ENCODE results near the gene SLC12A7.

The SLC12A7 gene

GRCh38 chr5:1155191-1156032 is 43.5 kb upstream of the SLC12A7 start:
- H3K4me1 ChIP-seq (ENCODE audit: control insufficient read depth, insufficient read depth, low read length) = peaks cover 4% of the 10 kb centered on the region
- no peaks in the 10 kb centered on the region for H3K9me3 ChIP-seq (ENCODE audit: control insufficient read depth, low read length)
- H3K4me3 ChIP-seq (ENCODE audit: insufficient read depth, low read depth, low read length) = peak overlapping the region; percentile 10
- 3 to 4% methylated on average over 98 of the region's 98 CpGs for WGBS, 2 experiments
- no peaks in the 10 kb centered on the region for H3K36me3 ChIP-seq (ENCODE audit: control insufficient read depth, insufficient read depth, low read length)
- H3K27ac ChIP-seq (ENCODE audit: insufficient read depth, low read depth, low read length, poor library complexity, severe bottlenecking) = no peak overlapping the region
- peaks cover 47% of the 10 kb centered on the region for H3K27me3 ChIP-seq (ENCODE audit: control insufficient read depth, insufficient read depth, low read length, poor library complexity, severe bottlenecking)

- WGBS, 2 experiments = 85 to 86% methylated on average over 12 of the region's 12 CpGs
- no peaks in the 10 kb centered on the region for H3K9me3 ChIP-seq (ENCODE audit: control insufficient read depth, low read length)
- peaks cover 4% of the 10 kb centered on the region for H3K4me1 ChIP-seq (ENCODE audit: control insufficient read depth, insufficient read depth, low read length)
- no peak overlapping the region for H3K27ac ChIP-seq (ENCODE audit: insufficient read depth, low read depth, low read length, poor library complexity, severe bottlenecking)
- H3K27me3 ChIP-seq (ENCODE audit: control insufficient read depth, insufficient read depth, low read length, poor library complexity, severe bottlenecking) = peaks cover 47% of the 10 kb centered on the region
- no peaks in the 10 kb centered on the region for H3K36me3 ChIP-seq (ENCODE audit: control insufficient read depth, insufficient read depth, low read length)
- no peak overlapping the region for H3K4me3 ChIP-seq (ENCODE audit: insufficient read depth, low read depth, low read length)
These were observed 41.6 kb upstream of the SLC12A7 start for GRCh38 chr5:1153428-1153827.

- peaks cover 47% of the 10 kb centered on the region for H3K27me3 ChIP-seq (ENCODE audit: control insufficient read depth, insufficient read depth, low read length, poor library complexity, severe bottlenecking)
These were observed 41.0 kb upstream of the SLC12A7 start for GRCh38 chr5:1152771-1153282.

GRCh38 chr5:1152156-1152555 is 40.3 kb upstream of the SLC12A7 start:
- no peak overlapping the region for H3K27ac ChIP-seq (ENCODE audit: insufficient read depth, low read depth, low read length, poor library complexity, severe bottlenecking)
- no peaks in the 10 kb centered on the region for H3K36me3 ChIP-seq (ENCODE audit: control insufficient read depth, insufficient read depth, low read length)
- H3K9me3 ChIP-seq (ENCODE audit: control insufficient read depth, low read length) = no peaks in the 10 kb centered on the region
- WGBS, 2 experiments = 83 to 88% methylated on average over 10 of the region's 10 CpGs
- H3K4me3 ChIP-seq (ENCODE audit: insufficient read depth, low read depth, low read length) = no peak overlapping the region
- H3K27me3 ChIP-seq (ENCODE audit: control insufficient read depth, insufficient read depth, low read length, poor library complexity, severe bottlenecking) = peaks cover 44% of the 10 kb centered on the region
- peaks cover 4% of the 10 kb centered on the region for H3K4me1 ChIP-seq (ENCODE audit: control insufficient read depth, insufficient read depth, low read length)

More at GRCh38 chr5:1152771-1153282, 41.0 kb upstream of the SLC12A7 start:
- 84 to 85% methylated on average over 15 of the region's 15 CpGs for WGBS, 2 experiments
- Histone ChIP-seq H3K4me1 (ENCODE audit: control insufficient read depth, insufficient read depth, low read length) (peaks cover 4% of the 10 kb centered on the region), H3K36me3 (ENCODE audit: control insufficient read depth, insufficient read depth, low read length) (no peaks in the 10 kb centered on the region), H3K4me3 (ENCODE audit: insufficient read depth, low read depth, low read length) (no peak overlapping the region), H3K9me3 (ENCODE audit: control insufficient read depth, low read length) (no peaks in the 10 kb centered on the region), H3K27ac (ENCODE audit: insufficient read depth, low read depth, low read length, poor library complexity, severe bottlenecking) (no peak overlapping the region)

DNA sequence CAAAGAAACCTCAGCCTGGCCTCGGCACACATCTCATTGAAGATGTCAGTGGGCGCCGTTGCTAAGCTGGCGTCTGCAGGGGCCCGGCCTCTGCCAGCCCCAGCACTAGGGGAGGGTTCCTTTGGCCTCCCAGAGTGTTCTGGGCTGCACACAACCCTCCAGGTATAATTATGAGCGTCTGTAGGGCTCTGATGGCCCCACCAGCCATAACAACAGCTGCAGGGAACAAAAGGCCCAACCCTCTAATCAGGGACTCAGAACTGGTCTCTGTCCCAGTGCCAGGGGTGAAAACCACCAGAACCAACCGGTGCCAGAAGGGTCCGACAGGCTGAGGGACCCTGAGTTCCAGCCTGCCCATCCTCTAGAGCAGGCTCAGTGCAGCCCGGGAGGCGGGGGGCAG is 39.5 kb upstream of the SLC12A7 start:
- WGBS, 2 experiments = 91 to 92% methylated on average over 10 of the region's 10 CpGs
- no peak overlapping the region for H3K4me3 ChIP-seq (ENCODE audit: insufficient read depth, low read depth, low read length)
- no peaks in the 10 kb centered on the region for H3K36me3 ChIP-seq (ENCODE audit: control insufficient read depth, insufficient read depth, low read length)
- peaks cover 36% of the 10 kb centered on the region for H3K27me3 ChIP-seq (ENCODE audit: control insufficient read depth, insufficient read depth, low read length, poor library complexity, severe bottlenecking)
- no peak overlapping the region for H3K27ac ChIP-seq (ENCODE audit: insufficient read depth, low read depth, low read length, poor library complexity, severe bottlenecking)
- peaks cover 4% of the 10 kb centered on the region for H3K4me1 ChIP-seq (ENCODE audit: control insufficient read depth, insufficient read depth, low read length)
- H3K9me3 ChIP-seq (ENCODE audit: control insufficient read depth, low read length) = no peaks in the 10 kb centered on the region

GRCh38 chr5:1150866-1151265 is 39.0 kb upstream of the SLC12A7 start:
- Histone ChIP-seq H3K27ac (ENCODE audit: insufficient read depth, low read depth, low read length, poor library complexity, severe bottlenecking) (no peak overlapping the region), H3K9me3 (ENCODE audit: control insufficient read depth, low read length) (no peaks in the 10 kb centered on the region), H3K4me3 (ENCODE audit: insufficient read depth, low read depth, low read length) (no peak overlapping the region), H3K4me1 (ENCODE audit: control insufficient read depth, insufficient read depth, low read length) (peaks cover 4% of the 10 kb centered on the region), H3K27me3 (ENCODE audit: control insufficient read depth, insufficient read depth, low read length, poor library complexity, severe bottlenecking) (peaks cover 31% of the 10 kb centered on the region), H3K36me3 (ENCODE audit: control insufficient read depth, insufficient read depth, low read length) (no peaks in the 10 kb centered on the region)
- WGBS, 2 experiments = 94 to 95% methylated on average over 10 of the region's 10 CpGs

GRCh38 chr5:1144638-1145396 is 33.0 kb upstream of the SLC12A7 start:
- H3K36me3 ChIP-seq (ENCODE audit: control insufficient read depth, insufficient read depth, low read length) = no peaks in the 10 kb centered on the region
- no peaks in the 10 kb centered on the region for H3K9me3 ChIP-seq (ENCODE audit: control insufficient read depth, low read length)
- no peak overlapping the region for H3K4me3 ChIP-seq (ENCODE audit: insufficient read depth, low read depth, low read length)
- H3K4me1 ChIP-seq (ENCODE audit: control insufficient read depth, insufficient read depth, low read length) = peaks cover 4% of the 10 kb centered on the region
- WGBS, 2 experiments = 83 to 84% methylated on average over 25 of the region's 25 CpGs
- no peaks in the 10 kb centered on the region for H3K27me3 ChIP-seq (ENCODE audit: control insufficient read depth, insufficient read depth, low read length, poor library complexity, severe bottlenecking)
- H3K27ac ChIP-seq (ENCODE audit: insufficient read depth, low read depth, low read length, poor library complexity, severe bottlenecking) = no peak overlapping the region

- H3K27me3 ChIP-seq (ENCODE audit: control insufficient read depth, insufficient read depth, low read length, poor library complexity, severe bottlenecking) = no peaks in the 10 kb centered on the region
- no peaks in the 10 kb centered on the region for H3K9me3 ChIP-seq (ENCODE audit: control insufficient read depth, low read length)
- H3K27ac ChIP-seq (ENCODE audit: insufficient read depth, low read depth, low read length, poor library complexity, severe bottlenecking) = no peak overlapping the region
- WGBS, 2 experiments = 89 to 90% methylated on average over 19 of the region's 19 CpGs
- H3K4me1 ChIP-seq (ENCODE audit: control insufficient read depth, insufficient read depth, low read length) = peaks cover 4% of the 10 kb centered on the region
- H3K4me3 ChIP-seq (ENCODE audit: insufficient read depth, low read depth, low read length) = no peak overlapping the region
- H3K36me3 ChIP-seq (ENCODE audit: control insufficient read depth, insufficient read depth, low read length) = no peaks in the 10 kb centered on the region
These were observed 32.2 kb upstream of the SLC12A7 start for GRCh38 chr5:1144089-1144488.

DNA sequence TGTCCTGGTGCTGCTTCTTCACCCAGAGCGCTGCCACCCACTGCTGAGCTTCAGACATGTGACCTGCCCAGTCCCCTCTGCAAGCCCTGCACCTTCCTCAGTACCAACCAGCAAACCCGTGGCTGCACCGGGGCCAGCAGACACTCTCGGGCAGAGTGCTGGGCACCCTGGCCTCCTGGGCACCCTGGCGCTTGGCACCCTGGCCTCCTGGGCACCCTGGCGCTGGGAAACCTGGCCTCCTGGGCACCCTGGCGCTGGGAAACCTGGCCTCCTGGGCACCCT is 31.7 kb upstream of the SLC12A7 start:
- Histone ChIP-seq H3K4me3 (ENCODE audit: insufficient read depth, low read depth, low read length) (no peak overlapping the region), H3K27me3 (ENCODE audit: control insufficient read depth, insufficient read depth, low read length, poor library complexity, severe bottlenecking) (no peaks in the 10 kb centered on the region), H3K36me3 (ENCODE audit: control insufficient read depth, insufficient read depth, low read length) (no peaks in the 10 kb centered on the region), H3K4me1 (ENCODE audit: control insufficient read depth, insufficient read depth, low read length) (peaks cover 4% of the 10 kb centered on the region), H3K9me3 (ENCODE audit: control insufficient read depth, low read length) (no peaks in the 10 kb centered on the region), H3K27ac (ENCODE audit: insufficient read depth, low read depth, low read length, poor library complexity, severe bottlenecking) (no peak overlapping the region)
- 95 to 97% methylated on average over 7 of the region's 7 CpGs for WGBS, 2 experiments

GRCh38 chr5:1142886-1143669 is 31.2 kb upstream of the SLC12A7 start:
- WGBS, 2 experiments = 84 to 85% methylated on average over 34 of the region's 34 CpGs
- Histone ChIP-seq H3K27ac (ENCODE audit: insufficient read depth, low read depth, low read length, poor library complexity, severe bottlenecking) (no peak overlapping the region), H3K27me3 (ENCODE audit: control insufficient read depth, insufficient read depth, low read length, poor library complexity, severe bottlenecking) (no peaks in the 10 kb centered on the region), H3K36me3 (ENCODE audit: control insufficient read depth, insufficient read depth, low read length) (no peaks in the 10 kb centered on the region), H3K9me3 (ENCODE audit: control insufficient read depth, low read length) (no peaks in the 10 kb centered on the region), H3K4me3 (ENCODE audit: insufficient read depth, low read depth, low read length) (no peak overlapping the region), H3K4me1 (ENCODE audit: control insufficient read depth, insufficient read depth, low read length) (peaks cover 4% of the 10 kb centered on the region)
